ENCODE data around the gene GPD1L. TPM values are rescaled to one million over a fixed set of nuclear protein-coding genes. Genes with fewer than 3 reads are reported as not detected.

GPD1L gene
- total and polyA plus RNA-seq, 2 of the 4 experiments (the other 2 are of a cell fraction): 3.9 to 7.9 TPM

- Histone ChIP-seq H3K4me3 (ENCODE audit: insufficient read depth, low read depth, low read length) (no peak overlapping the region), H2BK20ac (ENCODE audit: low read depth, low read length) (no peak overlapping the region), H3K9me1 (ENCODE audit: insufficient read depth, low read length) (no peaks in the 10 kb centered on the region), H3K4me1 (ENCODE audit: control insufficient read depth, insufficient read depth, low read length) (no peaks in the 10 kb centered on the region), H4K91ac (ENCODE audit: insufficient read depth, low read depth, low read length) (no peak overlapping the region), H3K18ac (ENCODE audit: low read depth, low read length) (no peak overlapping the region), H3K4ac (ENCODE audit: low read depth, low read length) (no peak overlapping the region), H3K4me2 (ENCODE audit: low read depth, low read length) (no peak overlapping the region), H3K27me3 (ENCODE audit: control insufficient read depth, insufficient read depth, low read length) (no peaks in the 10 kb centered on the region), H2AK5ac (ENCODE audit: low read depth, low read length) (no peak overlapping the region), H2BK120ac (ENCODE audit: low read depth, low read length) (no peak overlapping the region), H3K36me3 (ENCODE audit: control insufficient read depth, insufficient read depth, low read length) (no peaks in the 10 kb centered on the region), H3K9ac (ENCODE audit: low read depth, low read length) (no peak overlapping the region), H3K23ac (ENCODE audit: low read depth, low read length) (no peak overlapping the region), H2AFZ (replicated peaks; ENCODE audit: low read length, poor library complexity) (no peak overlapping the region), H4K5ac (ENCODE audit: low read depth, low read length) (no peak overlapping the region), H3K56ac (ENCODE audit: extremely low read depth, insufficient read depth, low read length) (no peak overlapping the region), H3K9me3 (ENCODE audit: control insufficient read depth, insufficient read depth, low read length) (no peaks in the 10 kb centered on the region), H3K14ac (replicated peaks; ENCODE audit: low read depth, low read length) (no peak overlapping the region), H4K8ac (ENCODE audit: low read depth in 2 of 2, low read length in 2 of 2) (no peak overlapping the region), H2AK9ac (replicated peaks; ENCODE audit: low read depth, low read length, poor library complexity) (no peak overlapping the region), H4K20me1 (ENCODE audit: insufficient read depth, low read length) (no peaks in the 10 kb centered on the region), H3K27ac (ENCODE audit: insufficient read depth, low read length) (no peak overlapping the region), H3K79me1 (ENCODE audit: low read depth in 1 of 2, low read length in 2 of 2) (no peaks in the 10 kb centered on the region), H2BK15ac (ENCODE audit: low read depth, low read length) (no peak overlapping the region), H2BK5ac (ENCODE audit: low read depth, low read length, poor library complexity, severe bottlenecking) (no peak overlapping the region)
- in situ Hi-C loops (cut with MboI; ENCODE audit: low sequenced_read_pairs): no loop called here
- 92% methylated on average over 2 of the region's 12 CpGs; no CpG with 5 or more reads in 1 of the 2 experiments for WGBS, 2 experiments (ENCODE audit: extremely low coverage in 2 of 2, insufficient read length in 1 of 2)
- intact Hi-C loops (cut with micrococcal nuclease): no loop called here
- TF ChIP-seq MXI1 (IDR thresholded peaks at IDR 0.05; ENCODE audit: borderline replicate concordance, low read depth, low read length) (no peak), POLR2A (IDR thresholded peaks at IDR 0.05; ENCODE audit: low read depth, low read length) (no peak), BHLHE40 (IDR thresholded peaks at IDR 0.05; ENCODE audit: low read depth, low read length) (no peak), MAZ (IDR thresholded peaks at IDR 0.05; ENCODE audit: borderline replicate concordance, low read depth, low read length) (no peak), USF2 (IDR thresholded peaks at IDR 0.05; ENCODE audit: low read depth, low read length) (no peak), FOS (IDR thresholded peaks at IDR 0.05; ENCODE audit: low read depth, low read length) (no peak), ELK1 (IDR thresholded peaks at IDR 0.05; ENCODE audit: borderline replicate concordance, low read depth, low read length) (no peak), NFE2L2 (IDR thresholded peaks at IDR 0.05; ENCODE audit: low read depth, low read length) (no peak), CTCF (conservative IDR thresholded peaks at IDR 0.05; ENCODE audit: low read depth, low read length) (no peak), CEBPB (IDR thresholded peaks at IDR 0.05; ENCODE audit: low read depth, low read length) (no peak), SMC3 (IDR thresholded peaks at IDR 0.05; ENCODE audit: low read depth, low read length) (no peak), RCOR1 (IDR thresholded peaks at IDR 0.05; ENCODE audit: insufficient replicate concordance, low read length) (no peak), CHD1 (IDR thresholded peaks at IDR 0.05; ENCODE audit: low read depth, low read length) (no peak), RAD21 (IDR thresholded peaks at IDR 0.05; ENCODE audit: low read length) (no peak)
- DNase-seq (no peak), ATAC-seq (ENCODE audit: low read depth) (no peak)
- CTCF ChIA-PET: interaction anchor here (0.6 to 1.8 kb wide), 5 partner anchors 9 to 135 kb away, joined by 3 to 6 read pairs (median 4); no protein-coding TSS in a partner anchor
- dilution Hi-C loops (cut with HindIII; ENCODE audit: low sequenced_read_pairs, unreplicated experiment): no loop called here
- POLR2A ChIA-PET (ENCODE audit: unreplicated experiment): no interaction called here
- no TSS peak for BruUV-seq (replicated peaks)
Measured at GRCh38 chr3:32153414-32154204, 47.2 kb downstream of the GPD1L start.
